Dendritic cell treated with granulocyte-macrophage colony-stimulating factor and Interleukin-4, amounts not matched to agents 40 ng/mL and 50 ng/mL, for 4 days (primary cell): ENCODE data around the gene COPZ1.
"Not testable (repeated sequence)": the region's sequence is repeated elsewhere in the genome, so short reads cannot be mapped to it uniquely, and the experiment has no call there.

ENCODE experiments used
- H3K27ac Mint-ChIP-seq: one replicate; pipeline ENCODE4 v1.8.0; 2022; ENCODE audit warnings: mild to moderate bottlenecking, mixed read lengths
- H3K27me3 Mint-ChIP-seq: one replicate; pipeline ENCODE4 v1.8.0; 2022; ENCODE audit warnings: mild to moderate bottlenecking, mixed read lengths
- H3K36me3 Mint-ChIP-seq: one replicate; pipeline ENCODE4 v1.8.0; 2022; ENCODE audit warnings: low read depth, mixed read lengths
- H3K4me1 Mint-ChIP-seq: one replicate; pipeline ENCODE4 v1.8.0; 2022; ENCODE audit warnings: low read depth, mixed read lengths
- H3K4me3 Mint-ChIP-seq: one replicate; pipeline ENCODE4 v1.8.0; 2022; ENCODE audit warnings: mild to moderate bottlenecking, moderate library complexity, mixed read lengths
- H3K9me3 Mint-ChIP-seq: one replicate; pipeline ENCODE4 v1.8.0; 2022; ENCODE audit warnings: mixed read lengths
- intact Hi-C: fragments of 100-400 bp; cut with micrococcal nuclease; formaldehyde crosslinking; loops from one replicate; pipeline ENCODE4 v1.15.0; 2022

The COPZ1 gene, protein sequence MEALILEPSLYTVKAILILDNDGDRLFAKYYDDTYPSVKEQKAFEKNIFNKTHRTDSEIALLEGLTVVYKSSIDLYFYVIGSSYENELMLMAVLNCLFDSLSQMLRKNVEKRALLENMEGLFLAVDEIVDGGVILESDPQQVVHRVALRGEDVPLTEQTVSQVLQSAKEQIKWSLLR

GRCh38 chr12:54324617-54325441 is at the start of gene COPZ1:
Gene COPZ1 (plus strand): TSS chr12:54325131. CDS start chr12:54325164, 33 bp downstream.
- Mint-ChIP-seq H3K36me3 (peaks cover 19% of the 10 kb centered on the region), H3K9me3 (no peaks in the 10 kb centered on the region), H3K4me1 (peaks cover 48% of the 10 kb centered on the region), H3K4me3 (peak within 1 kb of the TSS; percentile 100), H3K27ac (peak within 1 kb of the TSS; percentile 95), H3K27me3 (no peaks in the 10 kb centered on the region)
- intact Hi-C loops = loop anchor here (1.0 to 5.0 kb wide), 3 partner anchors 31 to 45 kb away; partner anchors contain the start of genes CBX5 and HNRNPA1

DNA sequence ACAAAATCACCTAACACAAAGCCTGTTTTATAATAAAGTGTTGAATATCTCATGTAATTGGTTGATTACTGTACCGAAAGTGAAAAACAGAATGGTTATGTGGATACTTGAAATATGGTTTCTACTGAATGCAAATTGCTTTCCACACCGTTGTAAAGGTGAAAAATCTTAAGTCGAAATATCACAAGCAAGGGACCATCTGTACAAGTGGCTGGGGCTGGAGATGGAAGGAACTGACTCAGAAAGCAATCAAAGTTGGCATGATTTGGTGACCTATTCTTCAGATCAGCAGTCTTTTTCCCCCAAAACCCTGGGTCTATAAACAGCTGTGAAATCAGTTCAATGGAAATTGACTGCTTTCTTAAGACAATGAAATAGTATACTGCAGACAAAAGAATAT is 48.6 kb upstream of the COPZ1 start:
- Mint-ChIP-seq H3K4me1 (peaks cover 17% of the 10 kb centered on the region), H3K36me3 (peaks cover 17% of the 10 kb centered on the region), H3K27me3 (no peaks in the 10 kb centered on the region), H3K4me3 (no peak overlapping the region), H3K9me3 (no peaks in the 10 kb centered on the region), H3K27ac (no peak overlapping the region)
- intact Hi-C loops = no loop called here

DNA sequence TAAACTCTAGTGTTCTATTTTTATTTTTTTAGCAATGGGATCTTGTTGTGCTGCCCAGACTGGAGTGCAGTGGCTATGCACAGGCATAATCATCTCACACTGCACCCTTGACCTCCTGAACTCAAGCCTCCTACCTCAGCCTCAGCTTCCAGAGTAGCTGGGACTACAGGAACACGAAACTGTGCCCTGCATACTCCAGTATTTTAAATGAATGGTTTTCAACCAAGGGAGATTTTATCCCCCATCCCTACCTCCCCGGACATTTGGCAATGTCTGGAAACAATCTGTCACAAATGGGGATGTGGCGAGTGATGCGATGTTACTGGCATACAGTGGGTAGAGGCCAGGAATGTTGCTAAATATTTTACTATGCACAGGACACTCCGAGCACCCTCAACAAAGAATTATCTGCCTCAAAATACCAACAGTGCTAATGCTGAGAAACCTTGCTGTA is 47.1 kb upstream of the COPZ1 start:
- H3K4me1 Mint-ChIP-seq = peaks cover 24% of the 10 kb centered on the region
- H3K9me3 Mint-ChIP-seq = no peaks in the 10 kb centered on the region
- no peaks in the 10 kb centered on the region for H3K27me3 Mint-ChIP-seq
- peaks cover 15% of the 10 kb centered on the region for H3K36me3 Mint-ChIP-seq
- H3K27ac Mint-ChIP-seq = no peak overlapping the region
- intact Hi-C loops = no loop called here
- peak overlapping the region; percentile 32 for H3K4me3 Mint-ChIP-seq

- intact Hi-C loops = loop anchor here (1.0 kb wide), 1 partner anchor 28 kb away; no protein-coding TSS in a partner anchor
- peaks cover 1% of the 10 kb centered on the region for H3K36me3 Mint-ChIP-seq
- H3K27ac Mint-ChIP-seq = no peak overlapping the region
Observed at GRCh38 chr12:54279227-54279631, 45.7 kb upstream of the COPZ1 start.

DNA sequence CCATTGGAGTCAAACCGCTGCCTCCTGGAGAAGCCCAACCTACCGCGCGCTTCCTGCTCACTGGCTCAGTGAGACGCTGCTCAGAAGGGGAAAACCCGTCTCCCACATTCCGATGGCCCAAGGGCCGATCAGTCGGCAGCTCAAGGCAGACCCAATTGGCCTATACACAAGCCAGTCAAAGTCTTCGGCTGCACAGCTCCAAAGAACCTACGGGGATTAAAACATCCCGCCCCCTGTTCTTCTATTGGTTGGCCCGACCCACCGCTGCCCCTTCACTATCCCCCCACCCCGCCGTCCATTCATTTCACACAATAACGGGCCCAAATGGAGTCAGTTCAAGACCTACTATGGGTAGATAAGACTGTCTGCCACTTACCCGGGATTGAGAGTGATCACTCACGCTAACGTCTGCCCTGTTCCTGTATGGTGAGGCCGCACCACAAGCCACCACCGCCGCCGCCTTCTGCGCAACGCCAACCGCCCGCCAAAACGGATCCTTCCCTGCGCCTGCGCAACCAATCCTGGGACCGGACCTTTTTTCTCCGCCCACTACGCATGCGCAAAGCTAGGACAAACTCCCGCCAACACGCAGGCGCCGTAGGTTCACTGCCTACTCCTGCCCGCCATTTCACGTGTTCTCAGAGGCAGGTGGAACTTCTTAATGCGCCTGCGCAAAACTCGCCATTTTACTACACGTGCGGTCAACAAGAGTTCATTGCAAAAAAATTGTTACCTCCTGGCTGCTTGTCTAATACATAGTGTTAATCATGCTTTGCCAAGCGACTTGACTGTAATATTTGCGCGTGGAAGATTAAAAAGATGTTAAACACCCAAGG is 45.1 kb upstream of the COPZ1 start, which contains the start of gene CBX5:
Gene CBX5, minus strand, starts transcription at position 491 of the 836 bp plus-strand sequence. CDS start 22,472 bp downstream, outside the sequence.
- Mint-ChIP-seq H3K36me3 (no peaks in the 10 kb centered on the region), H3K27ac (no peak within 1 kb of the TSS), H3K4me3 (no peak within 1 kb of the TSS), H3K9me3 (no peaks in the 10 kb centered on the region), H3K27me3 (no peaks in the 10 kb centered on the region), H3K4me1 (peaks cover 35% of the 10 kb centered on the region)
- intact Hi-C loops = loop anchor here (1.0 kb wide), 2 partner anchors 29 to 44 kb away; no protein-coding TSS in a partner anchor

More at GRCh38 chr12:54279227-54279631, 45.7 kb upstream of the COPZ1 start:
- H3K27me3 Mint-ChIP-seq = no peaks in the 10 kb centered on the region
- H3K9me3 Mint-ChIP-seq = no peaks in the 10 kb centered on the region
- no peak overlapping the region for H3K4me3 Mint-ChIP-seq
- H3K4me1 Mint-ChIP-seq = peaks cover 35% of the 10 kb centered on the region

GRCh38 chr12:54280468-54281260 is 44.3 kb upstream of the COPZ1 start, which contains the start of gene HNRNPA1:
Gene HNRNPA1 (plus strand): TSS chr12:54280726. CDS start chr12:54280808, 82 bp downstream.
- no peaks in the 10 kb centered on the region for H3K27me3 Mint-ChIP-seq
- no peak within 1 kb of the TSS for H3K27ac Mint-ChIP-seq
- no peaks in the 10 kb centered on the region for H3K9me3 Mint-ChIP-seq
- H3K4me1 Mint-ChIP-seq = peaks cover 36% of the 10 kb centered on the region
- no peaks in the 10 kb centered on the region for H3K36me3 Mint-ChIP-seq
- H3K4me3 Mint-ChIP-seq = no peak within 1 kb of the TSS
- intact Hi-C loops = loop anchor here (1.0 kb wide), 1 partner anchor 44 kb away; no protein-coding TSS in a partner anchor

DNA sequence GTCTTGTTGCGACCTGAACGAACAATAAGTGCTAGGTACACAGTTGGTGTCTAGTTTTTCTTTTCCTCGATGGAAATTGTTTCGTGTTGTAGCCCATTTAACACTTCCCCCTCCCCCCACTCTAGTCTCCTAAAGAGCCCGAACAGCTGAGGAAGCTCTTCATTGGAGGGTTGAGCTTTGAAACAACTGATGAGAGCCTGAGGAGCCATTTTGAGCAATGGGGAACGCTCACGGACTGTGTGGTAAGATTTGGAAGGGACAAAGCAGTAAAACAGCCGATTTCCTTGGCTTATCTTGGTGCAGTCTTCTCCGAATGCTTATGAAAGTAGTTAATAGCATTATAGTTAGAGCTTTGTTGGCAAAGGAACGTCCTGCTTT is 43.7 kb upstream of the COPZ1 start:
- H3K27ac Mint-ChIP-seq, H3K27me3 Mint-ChIP-seq, H3K9me3 Mint-ChIP-seq, H3K36me3 Mint-ChIP-seq, intact Hi-C loops, H3K4me3 Mint-ChIP-seq: not testable (repeated sequence)
- peaks cover 41% of the 10 kb centered on the region for H3K4me1 Mint-ChIP-seq

GRCh38 chr12:54281694-54282093 is 43.2 kb upstream of the COPZ1 start:
- H3K4me3 Mint-ChIP-seq, intact Hi-C loops, H3K36me3 Mint-ChIP-seq, H3K27ac Mint-ChIP-seq, H3K27me3 Mint-ChIP-seq, H3K9me3 Mint-ChIP-seq: not testable (repeated sequence)
- H3K4me1 Mint-ChIP-seq = peaks cover 41% of the 10 kb centered on the region

- Mint-ChIP-seq H3K27me3 (no peaks in the 10 kb centered on the region), H3K9me3 (no peaks in the 10 kb centered on the region), H3K4me3 (no peak overlapping the region), H3K4me1 (peaks cover 47% of the 10 kb centered on the region), H3K27ac (no peak overlapping the region), H3K36me3 (no peaks in the 10 kb centered on the region)
- intact Hi-C loops = no loop called here
Observed at GRCh38 chr12:54282949-54283593, 41.9 kb upstream of the COPZ1 start.

DNA sequence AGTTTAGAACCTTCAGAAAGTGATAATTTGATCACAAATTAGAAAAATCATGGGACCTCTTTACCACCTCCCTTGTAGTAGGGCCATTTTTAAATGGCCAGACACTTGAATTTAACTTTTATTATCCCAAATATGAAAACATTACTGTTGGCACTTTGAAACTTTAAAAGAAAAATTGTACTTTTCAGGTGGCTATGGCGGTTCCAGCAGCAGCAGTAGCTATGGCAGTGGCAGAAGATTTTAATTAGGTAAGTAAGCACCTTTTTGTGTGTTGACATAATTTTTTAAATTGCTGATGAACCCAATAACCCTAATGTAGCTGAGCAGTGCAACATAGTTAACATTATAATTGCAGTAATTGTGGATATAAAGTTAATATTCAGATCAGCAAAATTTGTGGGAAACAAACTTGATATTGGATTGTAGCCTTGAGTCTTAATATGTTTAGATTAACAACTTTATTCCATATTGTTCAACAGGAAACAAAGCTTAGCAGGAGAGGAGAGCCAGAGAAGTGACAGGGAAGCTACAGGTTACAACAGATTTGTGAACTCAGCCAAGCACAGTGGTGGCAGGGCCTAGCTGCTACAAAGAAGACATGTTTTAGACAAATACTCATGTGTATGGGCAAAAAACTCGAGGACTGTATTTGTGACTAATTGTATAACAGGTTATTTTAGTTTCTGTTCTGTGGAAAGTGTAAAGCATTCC is 40.7 kb upstream of the COPZ1 start:
- H3K4me3 Mint-ChIP-seq, H3K27me3 Mint-ChIP-seq, intact Hi-C loops, H3K36me3 Mint-ChIP-seq, H3K9me3 Mint-ChIP-seq: not testable (repeated sequence)
- Mint-ChIP-seq H3K4me1 (peaks cover 52% of the 10 kb centered on the region), H3K27ac (peak overlapping the region; percentile 45)

- H3K27ac Mint-ChIP-seq = peak overlapping the region; percentile 80
- H3K4me3 Mint-ChIP-seq = peak overlapping the region; percentile 46
- H3K9me3 Mint-ChIP-seq = no peaks in the 10 kb centered on the region
- H3K27me3 Mint-ChIP-seq = no peaks in the 10 kb centered on the region
- no peaks in the 10 kb centered on the region for H3K36me3 Mint-ChIP-seq
- intact Hi-C loops = no loop called here
- H3K4me1 Mint-ChIP-seq = peaks cover 63% of the 10 kb centered on the region
Observed at GRCh38 chr12:54285150-54286041, 39.5 kb upstream of the COPZ1 start.
